ENCODE results near the gene EOMES.

DNA sequence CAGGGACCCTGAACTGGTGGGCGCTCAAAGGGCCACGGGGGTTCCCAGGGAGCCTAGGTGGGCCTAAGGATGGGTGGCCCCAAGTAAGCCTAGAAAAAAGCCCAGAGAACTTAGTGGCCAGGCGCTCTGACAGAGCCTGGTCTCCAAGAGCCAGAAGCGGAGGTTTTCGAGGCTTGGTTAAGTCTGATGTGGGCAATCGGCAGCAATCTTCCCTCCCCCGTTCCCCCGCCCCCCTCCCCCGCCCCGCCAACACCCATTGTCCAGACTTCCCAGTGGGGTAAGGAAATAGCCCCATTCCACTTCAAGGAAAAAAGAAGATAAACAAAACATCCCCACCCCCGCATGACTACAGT is 6.7 kb downstream of the EOMES start:
- TF ChIP-seq, protein P1, sequence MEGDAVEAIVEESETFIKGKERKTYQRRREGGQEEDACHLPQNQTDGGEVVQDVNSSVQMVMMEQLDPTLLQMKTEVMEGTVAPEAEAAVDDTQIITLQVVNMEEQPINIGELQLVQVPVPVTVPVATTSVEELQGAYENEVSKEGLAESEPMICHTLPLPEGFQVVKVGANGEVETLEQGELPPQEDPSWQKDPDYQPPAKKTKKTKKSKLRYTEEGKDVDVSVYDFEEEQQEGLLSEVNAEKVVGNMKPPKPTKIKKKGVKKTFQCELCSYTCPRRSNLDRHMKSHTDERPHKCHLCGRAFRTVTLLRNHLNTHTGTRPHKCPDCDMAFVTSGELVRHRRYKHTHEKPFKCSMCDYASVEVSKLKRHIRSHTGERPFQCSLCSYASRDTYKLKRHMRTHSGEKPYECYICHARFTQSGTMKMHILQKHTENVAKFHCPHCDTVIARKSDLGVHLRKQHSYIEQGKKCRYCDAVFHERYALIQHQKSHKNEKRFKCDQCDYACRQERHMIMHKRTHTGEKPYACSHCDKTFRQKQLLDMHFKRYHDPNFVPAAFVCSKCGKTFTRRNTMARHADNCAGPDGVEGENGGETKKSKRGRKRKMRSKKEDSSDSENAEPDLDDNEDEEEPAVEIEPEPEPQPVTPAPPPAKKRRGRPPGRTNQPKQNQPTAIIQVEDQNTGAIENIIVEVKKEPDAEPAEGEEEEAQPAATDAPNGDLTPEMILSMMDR (IDR thresholded peaks at IDR 0.05), result no peak
- no peak for TF ChIP-seq EZH2 (IDR thresholded peaks at IDR 0.05; ENCODE audit: borderline replicate concordance, insufficient read depth, low read depth, low read length, poor library complexity, severe bottlenecking)
